Small intestine (tissue), 7 donors: ENCODE data around the gene NDFIP2. TPM values are rescaled to one million over a fixed set of nuclear protein-coding genes. Genes with fewer than 3 reads are reported as not detected.

Experiments used
- DNase-seq, 2 donors: peaks; one replicate each; pipeline versions ENCODE4 v3.0.0 to v3.0.0-alpha.2; 2013
- FAIRE-seq: peaks from 2 replicates; lab custom pipeline; 2012; peaks lifted over from hg19 to GRCh38; lab: Jason Lieb, UNC
- H3K27ac ChIP-seq, 3 donors: one replicate each; pipeline ENCODE4 v1.5.1; 2013; ENCODE audit warnings: low read length in 2 of 3, mild to moderate bottlenecking in 2 of 3, control low read depth in 1 of 3, inconsistent platforms in 1 of 3, low read depth in 1 of 3, moderate library complexity in 1 of 3
- H3K27me3 ChIP-seq, 3 donors: one replicate each; pipeline ENCODE4 v1.6.1; 2013; ENCODE audit warnings: low read length in 3 of 3, inconsistent platforms in 1 of 3; ENCODE audit not compliant: control insufficient read depth in 3 of 3, insufficient read depth in 3 of 3
- H3K36me3 ChIP-seq, 3 donors: one replicate each; pipeline ENCODE4 v1.6.1; 2013; ENCODE audit warnings: low read length in 3 of 3, inconsistent platforms in 1 of 3, low read depth in 1 of 3, mild to moderate bottlenecking in 1 of 3, moderate library complexity in 1 of 3; ENCODE audit not compliant: control insufficient read depth in 3 of 3, insufficient read depth in 2 of 3
- H3K4me1 ChIP-seq, 3 donors: one replicate each; pipeline ENCODE4 v1.6.1; 2013; ENCODE audit warnings: low read length in 2 of 3, inconsistent platforms in 1 of 3, low read depth in 1 of 3, mild to moderate bottlenecking in 1 of 3, moderate library complexity in 1 of 3; ENCODE audit not compliant: control insufficient read depth in 3 of 3, insufficient read depth in 2 of 3
- H3K4me3 ChIP-seq, 3 donors: one replicate each; pipeline ENCODE4 v1.5.1; 2013; ENCODE audit warnings: low read length in 3 of 3, control low read depth in 1 of 3, inconsistent platforms in 1 of 3, low read depth in 1 of 3, mild to moderate bottlenecking in 1 of 3, moderate library complexity in 1 of 3
- H3K9me3 ChIP-seq, 2 donors: one replicate each; pipeline ENCODE4 v1.6.1; 2013; ENCODE audit warnings: low read depth in 1 of 2, low read length in 1 of 2; ENCODE audit not compliant: control insufficient read depth in 2 of 2, insufficient read depth in 1 of 2
- WGBS, 3 donors: extraction: QIAGEN DNeasy Blood & Tissue Kit; methylation state at CpG; one replicate each; pipeline ENCODE4 v1.1.7; 2013; 5-methylcytosine and 5-hydroxymethylcytosine counted together
- polyA plus RNA-seq, 4 donors: library from polyadenylated mRNA; stranded (reverse) in 3 of 4; unstranded in 1 of 4; fragments of 200-250 nt in 3 of 4; fragments of 120-200 nt in 1 of 4; gene quantifications; one replicate each; pipeline versions ENCODE4 v1.2.1 to v1.2.3, GENCODE V29; 2013
- donor health status: healthy with polysubstance abuse.
- donor health status: control.
- donor health status: control.
- donor health status: Bipolar disorder and iron deficiency.
- donor health status: healthy.

Gene NDFIP2
- polyA plus RNA-seq, 4 donors = 34.6 to 96.9 (median 48.1) TPM

- DNase-seq (no peak), FAIRE-seq (no peak)
- WGBS, 3 donors = 79 to 86% (median 79%) methylated on average over 2 of the region's 2 CpGs
- H3K4me3 ChIP-seq = no peak overlapping the region
- H3K4me1 ChIP-seq = no peaks in the 10 kb centered on the region
- no peaks in the 10 kb centered on the region for H3K27me3 ChIP-seq
- peaks cover 0 to 11% (median 5%) of the 10 kb centered on the region in 3 donors for H3K36me3 ChIP-seq
- no peak overlapping the region for H3K27ac ChIP-seq
- H3K9me3 ChIP-seq = no peaks in the 10 kb centered on the region
Observed at GRCh38 chr13:79532576-79532975, 51.6 kb downstream of the NDFIP2 start.

GRCh38 chr13:79533781-79534400 is 52.9 kb downstream of the NDFIP2 start:
- Histone ChIP-seq H3K27ac (no peak overlapping the region), H3K4me1 (no peaks in the 10 kb centered on the region), H3K4me3 (no peak overlapping the region), H3K27me3 (no peaks in the 10 kb centered on the region), H3K9me3 (no peaks in the 10 kb centered on the region), H3K36me3 (peaks cover 0 to 16% (median 5%) of the 10 kb centered on the region in 3 donors)
- WGBS, 3 donors = 92 to 95% (median 93%) methylated on average over 6 of the region's 6 CpGs
- DNase-seq (no peak), FAIRE-seq (no peak)

GRCh38 chr13:79534596-79534995 is 53.6 kb downstream of the NDFIP2 start:
- 76 to 81% (median 79%) methylated on average over 4 of the region's 4 CpGs for WGBS, 3 donors
- Histone ChIP-seq H3K4me3 (no peak overlapping the region), H3K27ac (no peak overlapping the region), H3K27me3 (no peaks in the 10 kb centered on the region), H3K36me3 (peaks cover 0 to 16% (median 5%) of the 10 kb centered on the region in 3 donors), H3K9me3 (no peaks in the 10 kb centered on the region), H3K4me1 (no peaks in the 10 kb centered on the region)
- no peak for FAIRE-seq
- no peak for DNase-seq

- Histone ChIP-seq H3K9me3 (no peaks in the 10 kb centered on the region), H3K36me3 (peaks cover 0 to 15% (median 5%) of the 10 kb centered on the region in 3 donors), H3K4me3 (no peak overlapping the region), H3K27me3 (no peaks in the 10 kb centered on the region), H3K4me1 (no peaks in the 10 kb centered on the region), H3K27ac (no peak overlapping the region)
- DNase-seq = no peak
- WGBS, 3 donors = 91 to 98% (median 96%) methylated on average over 5 of the region's 5 CpGs
- no peak for FAIRE-seq
Observed at GRCh38 chr13:79538757-79539156, 57.8 kb downstream of the NDFIP2 start.

GRCh38 chr13:79540504-79540903 is 59.5 kb downstream of the NDFIP2 start:
- DNase-seq = no peak
- FAIRE-seq = no peak
- WGBS, 3 donors = 56 to 70% (median 58%) methylated on average over 4 of the region's 4 CpGs

GRCh38 chr13:79541426-79542049 is 60.6 kb downstream of the NDFIP2 start:
- Histone ChIP-seq H3K27ac (no peak overlapping the region), H3K36me3 (peaks cover 0 to 17% (median 2%) of the 10 kb centered on the region in 3 donors), H3K4me3 (no peak overlapping the region), H3K9me3 (no peaks in the 10 kb centered on the region), H3K27me3 (no peaks in the 10 kb centered on the region), H3K4me1 (no peaks in the 10 kb centered on the region)
- DNase-seq (peak; percentile 62 to 78), FAIRE-seq (peak; percentile 98)
- WGBS, 3 donors = 0 to 3% (median 2%) methylated on average over 1 of the region's 1 CpG

More at GRCh38 chr13:79540504-79540903, 59.5 kb downstream of the NDFIP2 start:
- Histone ChIP-seq H3K27ac (no peak overlapping the region), H3K4me1 (no peaks in the 10 kb centered on the region), H3K36me3 (peaks cover 0 to 15% (median 2%) of the 10 kb centered on the region in 3 donors), H3K9me3 (no peaks in the 10 kb centered on the region), H3K4me3 (no peak overlapping the region), H3K27me3 (no peaks in the 10 kb centered on the region)

GRCh38 chr13:79543883-79544282 is 62.9 kb downstream of the NDFIP2 start:
- WGBS, 3 donors = 72 to 86% (median 74%) methylated on average over 1 of the region's 1 CpG
- Histone ChIP-seq H3K9me3 (no peaks in the 10 kb centered on the region), H3K4me3 (no peak overlapping the region), H3K27ac (no peak overlapping the region), H3K36me3 (peaks cover 0 to 5% (median 0%) of the 10 kb centered on the region in 3 donors), H3K27me3 (no peaks in the 10 kb centered on the region), H3K4me1 (no peaks in the 10 kb centered on the region)
- no peak for DNase-seq
- peak; percentile 84 for FAIRE-seq

GRCh38 chr13:79547211-79548195 is 66.5 kb downstream of the NDFIP2 start:
- Histone ChIP-seq H3K9me3 (no peaks in the 10 kb centered on the region), H3K27ac (no peak overlapping the region), H3K36me3 (peaks cover 0 to 4% (median 0%) of the 10 kb centered on the region in 3 donors), H3K27me3 (no peaks in the 10 kb centered on the region), H3K4me1 (peaks cover 0 to 8% (median 0%) of the 10 kb centered on the region in 3 donors), H3K4me3 (no peak overlapping the region)
- WGBS, 3 donors = 81 to 90% (median 81%) methylated on average over 4 of the region's 4 CpGs
- no peak for FAIRE-seq
- no peak for DNase-seq
